Prostate gland (tissue), 2 donors: ENCODE measurements around the gene STAG1. TPM values are rescaled to one million over a fixed set of nuclear protein-coding genes. Genes with fewer than 3 reads are reported as not detected.
"Not testable (repeated sequence)": the region's sequence is repeated elsewhere in the genome, so short reads cannot be mapped to it uniquely, and the experiment has no call there.

Source experiments
- DNase-seq: peaks from one replicate; pipeline ENCODE4 v3.0.0-alpha.2; 2019; ENCODE audit warnings: low spot score
- H3K27ac ChIP-seq, 2 donors: fragments of 200-600 bp; sonication (generic); 2 replicates each; pipeline ENCODE4 v1.5.1; 2017 to 2019
- H3K27me3 ChIP-seq: fragments of 200-600 bp; sonication (generic); replicated peaks from 2 replicates; pipeline ENCODE4 v1.5.1; 2019; ENCODE audit not compliant: insufficient read depth
- H3K36me3 ChIP-seq, 2 donors: fragments of 200-600 bp; sonication (generic); 1 replicate in 1 of 2; 2 replicates in 1 of 2; pipeline versions ENCODE4 v1.5.1 to v1.8.1; 2017 to 2019
- H3K4me1 ChIP-seq: fragments of 200-600 bp; sonication (generic); replicated peaks from 2 replicates; pipeline ENCODE4 v1.5.1; 2019
- H3K4me3 ChIP-seq, 2 donors: fragments of 200-600 bp; sonication (generic); 2 replicates each; pipeline ENCODE4 v1.5.1; 2017 to 2019
- H3K9me3 ChIP-seq: fragments of 200-600 bp; sonication (generic); 2 replicates; pipeline ENCODE4 v1.5.1; 2017
- CTCF ChIP-seq, 4 experiments: fragments of 200-600 bp in 2 of 4; fragments of 450-650 bp in 2 of 4; sonication (generic) in 2 of 4; IDR thresholded peaks; 1 replicate in 3 of 4; 2 replicates in 1 of 4; pipeline ENCODE4 v1.5.1; 2016 to 2019; ENCODE audit warnings: antibody characterized with exemption in 4 of 4, mild to moderate bottlenecking in 2 of 4, moderate library complexity in 2 of 4
- POLR2A ChIP-seq: fragments of 450-650 bp; IDR thresholded peaks from one replicate; pipeline ENCODE4 v1.6.1; 2016; ENCODE audit warnings: antibody characterized with exemption, mild to moderate bottlenecking
- POLR2AphosphoS5 ChIP-seq: sonication (generic); formaldehyde crosslinking; IDR thresholded peaks from one replicate; pipeline ENCODE4 v1.6.1; 2017; ENCODE audit warnings: antibody characterized with exemption
- WGBS: methylation state at CpG from one replicate; pipeline ENCODE4 v1.1.5; 2018; 5-methylcytosine and 5-hydroxymethylcytosine counted together
- intact Hi-C: fragments of 100-400 bp; cut with DNase I; formaldehyde crosslinking; loops from one replicate; pipeline ENCODE4 v1.14.2; 2022
- total RNA-seq, 2 donors: library from RNA; depleted of rRNA; stranded (reverse); fragments of >200 nt; gene quantifications; one replicate each; pipeline ENCODE4 v1.1.0, GENCODE V29; 2016

The STAG1 gene
- total RNA-seq, 2 donors from 2014 or later = 21.9 to 34.1 TPM

- intact Hi-C loops = no loop called here
- H3K4me1 ChIP-seq = peaks cover 3% of the 10 kb centered on the region
- H3K36me3 ChIP-seq = no peaks in the 10 kb centered on the region
- H3K27me3 ChIP-seq = no peaks in the 10 kb centered on the region
- TF ChIP-seq CTCF (IDR thresholded peaks at IDR 0.05) (no peak), POLR2A (no peak), POLR2AphosphoS5 (no peak)
- no peak overlapping the region for H3K27ac ChIP-seq
- DNase-seq = no peak
- H3K9me3 ChIP-seq = no peaks in the 10 kb centered on the region
- H3K4me3 ChIP-seq = no peak overlapping the region
- WGBS = 94% methylated on average over 1 of the region's 1 CpG
Observed at GRCh38 chr3:136728473-136728872, 23.7 kb downstream of the STAG1 start.

GRCh38 chr3:136725468-136725867, 26.7 kb downstream of the STAG1 start:
- Histone ChIP-seq H3K27me3 (no peaks in the 10 kb centered on the region), H3K9me3 (no peaks in the 10 kb centered on the region), H3K27ac (no peak overlapping the region), H3K4me3 (no peak overlapping the region), H3K4me1 (peaks cover 3% of the 10 kb centered on the region), H3K36me3 (no peaks in the 10 kb centered on the region)
- no peak for DNase-seq
- WGBS = 89% methylated on average over 2 of the region's 2 CpGs
- intact Hi-C loops = no loop called here
- TF ChIP-seq POLR2AphosphoS5 (no peak), POLR2A (no peak)

GRCh38 chr3:136722916-136723315, 29.3 kb downstream of the STAG1 start:
- H3K9me3 ChIP-seq, intact Hi-C loops, H3K27ac ChIP-seq, H3K27me3 ChIP-seq, H3K4me1 ChIP-seq, DNase-seq, H3K4me3 ChIP-seq, H3K36me3 ChIP-seq: not testable (repeated sequence)
- 98% methylated on average over 20 of the region's 27 CpGs for WGBS

GRCh38 chr3:136722399-136722798, 29.8 kb downstream of the STAG1 start:
- 96% methylated on average over 4 of the region's 5 CpGs for WGBS
- DNase-seq, H3K27me3 ChIP-seq, intact Hi-C loops, H3K36me3 ChIP-seq, H3K4me1 ChIP-seq, H3K27ac ChIP-seq, H3K4me3 ChIP-seq, H3K9me3 ChIP-seq: not testable (repeated sequence)

- Histone ChIP-seq H3K4me3 (no peak overlapping the region), H3K27ac (no peak overlapping the region), H3K4me1 (no peaks in the 10 kb centered on the region), H3K36me3 (no peaks in the 10 kb centered on the region), H3K27me3 (no peaks in the 10 kb centered on the region), H3K9me3 (no peaks in the 10 kb centered on the region)
- no peak for DNase-seq
- intact Hi-C loops = no loop called here
- TF ChIP-seq POLR2A = no peak
- TF ChIP-seq CTCF (IDR thresholded peaks at IDR 0.05) = no peak
- TF ChIP-seq POLR2AphosphoS5 = no peak
- WGBS = 47% methylated on average over 5 of the region's 5 CpGs
Observed at GRCh38 chr3:136720091-136720490, 32.1 kb downstream of the STAG1 start.

- H3K27me3 ChIP-seq = no peaks in the 10 kb centered on the region
- H3K36me3 ChIP-seq = no peaks in the 10 kb centered on the region
- H3K4me3 ChIP-seq = no peak overlapping the region
- H3K4me1 ChIP-seq = no peaks in the 10 kb centered on the region
- no peak overlapping the region for H3K27ac ChIP-seq
- 97% methylated on average over 1 of the region's 1 CpG for WGBS
- DNase-seq = no peak
- no peaks in the 10 kb centered on the region for H3K9me3 ChIP-seq
- intact Hi-C loops = no loop called here
- TF ChIP-seq CTCF (IDR thresholded peaks at IDR 0.05) (no peak), POLR2AphosphoS5 (no peak), POLR2A (no peak)
Observed at GRCh38 chr3:136716629-136717028, 35.5 kb downstream of the STAG1 start.
